Ishikawa (cell line): Measurements from ENCODE around the gene LRIT2.

ENCODE experiments used
- CEBPB ChIP-seq: IDR thresholded peaks from 2 replicates; pipeline ENCODE4 v1.6.1; 2012
- CREB1 ChIP-seq: IDR thresholded peaks from 2 replicates; pipeline ENCODE4 v1.6.1; 2012; ENCODE audit warnings: low read depth
- EGR1 ChIP-seq: IDR thresholded peaks from 2 replicates; pipeline ENCODE4 v1.6.1; 2012
- EP300 ChIP-seq: IDR thresholded peaks from 2 replicates; pipeline ENCODE4 v1.6.1; 2012; ENCODE audit warnings: borderline replicate concordance
- FOXM1 ChIP-seq: IDR thresholded peaks from 2 replicates; pipeline ENCODE4 v1.6.1; 2012; ENCODE audit warnings: low read depth, borderline replicate concordance
- NFIC ChIP-seq: IDR thresholded peaks from 2 replicates; pipeline ENCODE4 v1.6.1; 2012
- RAD21 ChIP-seq: IDR thresholded peaks from 2 replicates; pipeline ENCODE4 v1.6.1; 2012; ENCODE audit warnings: low read depth
- TAF1 ChIP-seq: IDR thresholded peaks from 2 replicates; pipeline ENCODE4 v1.6.1; 2012; ENCODE audit warnings: low read depth, mild to moderate bottlenecking
- TCF12 ChIP-seq: IDR thresholded peaks from 2 replicates; pipeline ENCODE4 v1.6.1; 2012; ENCODE audit warnings: low read depth
- TEAD4 ChIP-seq: IDR thresholded peaks from 2 replicates; pipeline ENCODE4 v1.6.1; 2012
- YY1 ChIP-seq: IDR thresholded peaks from 2 replicates; pipeline ENCODE4 v1.6.1; 2012; ENCODE audit warnings: low read depth
- ZBTB7A ChIP-seq: IDR thresholded peaks from 2 replicates; pipeline ENCODE4 v1.6.1; 2012; ENCODE audit warnings: low read depth
- TF ChIP-seq, protein P1 (sequence below): IDR thresholded peaks from 2 replicates; pipeline ENCODE4 v1.6.1; 2012; ENCODE audit warnings: low read depth, mild to moderate bottlenecking
- TF ChIP-seq, protein P2 (sequence below): IDR thresholded peaks from 2 replicates; pipeline ENCODE4 v1.6.1; 2012
- TF ChIP-seq, protein P3 (sequence below): IDR thresholded peaks from 2 replicates; pipeline ENCODE4 v1.6.1; 2012

Gene LRIT2, protein sequence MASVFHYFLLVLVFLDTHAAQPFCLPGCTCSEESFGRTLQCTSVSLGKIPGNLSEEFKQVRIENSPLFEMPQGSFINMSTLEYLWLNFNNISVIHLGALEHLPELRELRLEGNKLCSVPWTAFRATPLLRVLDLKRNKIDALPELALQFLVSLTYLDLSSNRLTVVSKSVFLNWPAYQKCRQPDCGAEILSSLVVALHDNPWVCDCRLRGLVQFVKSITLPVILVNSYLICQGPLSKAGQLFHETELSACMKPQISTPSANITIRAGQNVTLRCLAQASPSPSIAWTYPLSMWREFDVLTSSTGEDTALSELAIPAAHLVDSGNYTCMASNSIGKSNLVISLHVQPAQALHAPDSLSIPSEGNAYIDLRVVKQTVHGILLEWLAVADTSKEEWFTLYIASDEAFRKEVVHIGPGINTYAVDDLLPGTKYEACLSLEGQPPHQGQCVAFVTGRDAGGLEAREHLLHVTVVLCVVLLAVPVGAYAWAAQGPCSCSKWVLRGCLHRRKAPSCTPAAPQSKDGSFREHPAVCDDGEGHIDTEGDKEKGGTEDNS

DNA sequence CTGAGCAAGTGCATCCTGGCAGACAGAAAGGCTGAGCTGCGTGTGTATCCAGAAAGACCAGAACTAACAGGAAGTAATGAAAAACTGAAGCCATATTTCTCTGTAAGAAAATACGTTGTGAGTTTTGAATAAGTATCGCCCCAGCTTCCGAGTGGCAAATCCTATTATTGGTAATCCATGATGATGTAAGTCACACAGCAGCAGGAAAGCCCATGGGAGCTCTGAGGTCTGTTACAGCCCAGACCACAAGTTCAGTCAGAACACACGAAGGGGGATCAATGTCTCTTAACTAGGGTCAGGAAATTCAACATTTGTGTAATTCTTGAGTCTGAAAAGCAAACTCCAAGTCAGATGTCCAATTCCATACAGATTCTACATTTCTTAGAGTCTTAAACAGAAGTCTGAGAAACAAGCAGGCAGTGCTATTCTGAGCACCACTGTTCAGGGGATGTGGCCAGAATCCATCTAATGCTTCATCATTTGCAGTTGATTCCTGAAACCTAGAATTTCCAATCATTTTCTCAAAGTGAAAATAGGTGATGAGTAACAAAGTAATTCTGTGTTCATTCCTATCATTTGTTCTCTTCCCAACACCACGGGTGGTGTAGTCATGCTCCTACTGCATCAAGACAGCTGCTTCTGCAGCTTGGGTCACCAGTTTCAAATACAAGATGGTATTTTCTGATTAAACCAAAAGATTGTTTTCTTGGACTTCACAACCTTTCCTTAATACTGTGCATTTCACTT lies at the start of gene LRIT2:
TSS of gene LRIT2 (minus strand) at position 118 of the 747 bp plus-strand sequence. CDS start at position 94, 24 bp downstream.
- TF ChIP-seq CREB1, result no peak
- no peak for TF ChIP-seq TEAD4
- TF ChIP-seq, protein P1, sequence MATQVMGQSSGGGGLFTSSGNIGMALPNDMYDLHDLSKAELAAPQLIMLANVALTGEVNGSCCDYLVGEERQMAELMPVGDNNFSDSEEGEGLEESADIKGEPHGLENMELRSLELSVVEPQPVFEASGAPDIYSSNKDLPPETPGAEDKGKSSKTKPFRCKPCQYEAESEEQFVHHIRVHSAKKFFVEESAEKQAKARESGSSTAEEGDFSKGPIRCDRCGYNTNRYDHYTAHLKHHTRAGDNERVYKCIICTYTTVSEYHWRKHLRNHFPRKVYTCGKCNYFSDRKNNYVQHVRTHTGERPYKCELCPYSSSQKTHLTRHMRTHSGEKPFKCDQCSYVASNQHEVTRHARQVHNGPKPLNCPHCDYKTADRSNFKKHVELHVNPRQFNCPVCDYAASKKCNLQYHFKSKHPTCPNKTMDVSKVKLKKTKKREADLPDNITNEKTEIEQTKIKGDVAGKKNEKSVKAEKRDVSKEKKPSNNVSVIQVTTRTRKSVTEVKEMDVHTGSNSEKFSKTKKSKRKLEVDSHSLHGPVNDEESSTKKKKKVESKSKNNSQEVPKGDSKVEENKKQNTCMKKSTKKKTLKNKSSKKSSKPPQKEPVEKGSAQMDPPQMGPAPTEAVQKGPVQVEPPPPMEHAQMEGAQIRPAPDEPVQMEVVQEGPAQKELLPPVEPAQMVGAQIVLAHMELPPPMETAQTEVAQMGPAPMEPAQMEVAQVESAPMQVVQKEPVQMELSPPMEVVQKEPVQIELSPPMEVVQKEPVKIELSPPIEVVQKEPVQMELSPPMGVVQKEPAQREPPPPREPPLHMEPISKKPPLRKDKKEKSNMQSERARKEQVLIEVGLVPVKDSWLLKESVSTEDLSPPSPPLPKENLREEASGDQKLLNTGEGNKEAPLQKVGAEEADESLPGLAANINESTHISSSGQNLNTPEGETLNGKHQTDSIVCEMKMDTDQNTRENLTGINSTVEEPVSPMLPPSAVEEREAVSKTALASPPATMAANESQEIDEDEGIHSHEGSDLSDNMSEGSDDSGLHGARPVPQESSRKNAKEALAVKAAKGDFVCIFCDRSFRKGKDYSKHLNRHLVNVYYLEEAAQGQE, result no peak
- TF ChIP-seq ZBTB7A, result no peak
- TF ChIP-seq, protein P2, sequence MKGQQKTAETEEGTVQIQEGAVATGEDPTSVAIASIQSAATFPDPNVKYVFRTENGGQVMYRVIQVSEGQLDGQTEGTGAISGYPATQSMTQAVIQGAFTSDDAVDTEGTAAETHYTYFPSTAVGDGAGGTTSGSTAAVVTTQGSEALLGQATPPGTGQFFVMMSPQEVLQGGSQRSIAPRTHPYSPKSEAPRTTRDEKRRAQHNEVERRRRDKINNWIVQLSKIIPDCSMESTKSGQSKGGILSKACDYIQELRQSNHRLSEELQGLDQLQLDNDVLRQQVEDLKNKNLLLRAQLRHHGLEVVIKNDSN, result no peak
- TF ChIP-seq EP300, result no peak
- TF ChIP-seq RAD21, result no peak
- TF ChIP-seq CEBPB, result no peak
- TF ChIP-seq TAF1, result no peak
- TF ChIP-seq TCF12, result no peak
- TF ChIP-seq NFIC, result no peak
- TF ChIP-seq, protein P3, sequence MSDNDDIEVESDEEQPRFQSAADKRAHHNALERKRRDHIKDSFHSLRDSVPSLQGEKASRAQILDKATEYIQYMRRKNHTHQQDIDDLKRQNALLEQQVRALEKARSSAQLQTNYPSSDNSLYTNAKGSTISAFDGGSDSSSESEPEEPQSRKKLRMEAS, result no peak
- TF ChIP-seq FOXM1, result no peak
- TF ChIP-seq YY1, result no peak
- TF ChIP-seq EGR1, result no peak

DNA sequence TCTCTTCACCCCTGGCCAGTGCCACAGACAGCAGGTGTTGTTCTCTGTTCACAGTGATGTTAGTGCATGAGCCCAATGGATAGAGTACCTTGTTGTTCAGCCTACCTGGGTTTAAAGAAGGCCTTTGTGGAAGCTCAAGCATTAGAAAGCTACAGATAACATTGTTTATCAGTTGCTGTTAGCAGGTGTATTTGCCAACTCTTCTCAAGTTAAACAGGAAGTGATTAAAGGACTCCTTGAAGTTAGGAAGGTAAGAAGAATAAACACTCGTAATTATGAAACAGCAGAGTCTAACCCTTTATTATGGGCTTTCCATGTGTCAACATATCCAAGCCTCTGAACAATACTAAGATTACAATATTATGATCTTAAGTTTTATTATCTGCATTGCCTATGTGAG lies 45.4 kb upstream of the LRIT2 start:
- TF ChIP-seq ZBTB7A (no peak), TCF12 (no peak), CREB1 (no peak), RAD21 (no peak), EGR1 (no peak), TEAD4 (no peak), CEBPB (no peak), FOXM1 (no peak), TAF1 (no peak), YY1 (no peak), EP300 (no peak), NFIC (no peak)
- TF ChIP-seq, protein P2, result no peak
- TF ChIP-seq, protein P3, result no peak
- TF ChIP-seq, protein P1, result no peak

DNA sequence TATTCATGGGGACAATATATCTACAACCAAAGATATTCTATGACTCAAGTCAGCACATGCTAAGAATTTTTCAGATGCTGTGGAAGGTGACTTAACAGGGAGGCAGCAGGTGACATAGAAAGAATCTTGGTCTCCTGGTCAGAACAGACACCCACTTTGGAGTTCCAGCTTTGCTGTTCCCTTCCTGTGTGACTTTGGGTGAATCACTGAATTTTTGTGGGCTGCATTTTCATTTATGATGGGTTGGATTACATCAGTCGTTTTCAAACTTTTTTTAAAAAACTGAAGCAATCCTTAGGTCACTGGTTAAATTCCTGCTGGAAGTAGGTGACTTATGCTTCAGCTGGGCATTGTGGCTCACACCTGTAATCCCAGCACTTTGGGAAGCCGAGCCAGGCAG lies 44.4 kb upstream of the LRIT2 start:
- no peak for TF ChIP-seq ZBTB7A
- TF ChIP-seq, protein P1, result no peak
- no peak for TF ChIP-seq RAD21
- TF ChIP-seq, protein P2, result no peak
